A549 (cell line): ENCODE results near the gene CCNQ. TPM values are rescaled to one million over a fixed set of nuclear protein-coding genes. Genes with fewer than 3 reads are reported as not detected.

ENCODE experiments used
- ATAC-seq, 2 experiments: fragments of 200-7000 bp in 1 of 2; fragments of >200 bp in 1 of 2; cut with Nextera tagmentation in 1 of 2; cut with Tn5 transposase in 1 of 2; 3 replicates each; pipeline versions ENCODE4 v1.8.0 to v1.9.1; 2018 to 2020; ENCODE audit warnings: mild to moderate bottlenecking in 1 of 2, moderate library complexity in 1 of 2
- CTCF ChIA-PET: fragments of 300-600 bp; sonication (Branson Sonifier 250); formaldehyde crosslinking; extraction: SDS; loops from one replicate; lab custom pipeline; 2021; ENCODE audit warnings: antibody characterized with exemption, inconsistent platforms; lab: Yijun Ruan, JAX
- POLR2A ChIA-PET: fragments of 350-600 bp; formaldehyde crosslinking; extraction: SDS; loops from one replicate; lab custom pipeline; 2021; ENCODE audit warnings: antibody characterized with exemption, inconsistent platforms; lab: Yijun Ruan, JAX
- DNase-seq, 2 experiments: peaks; one replicate each; pipeline versions ENCODE4 v3.0.0 to v3.0.0-alpha.2; 2011 to 2016; ENCODE audit warnings: low read depth in 1 of 2, low spot score in 1 of 2
- FAIRE-seq: peaks from 2 replicates; lab custom pipeline; 2011; peaks lifted over from hg19 to GRCh38; lab: Jason Lieb, UNC
- H3K27ac ChIP-seq, 2 experiments: fragments of >200 bp; sonication (Bioruptor Twin); formaldehyde crosslinking; 3 replicates each; pipeline ENCODE4 v1.5.1; 2016 to 2017
- H3K4me1 ChIP-seq: fragments of >200 bp; sonication (Bioruptor Twin); formaldehyde crosslinking; 3 replicates; pipeline ENCODE4 v1.6.1; 2016
- H3K4me2 ChIP-seq: fragments of >200 bp; sonication (Bioruptor Twin); formaldehyde crosslinking; 3 replicates; pipeline ENCODE4 v1.6.1; 2016
- H3K4me3 ChIP-seq: fragments of >200 bp; sonication (Bioruptor Twin); formaldehyde crosslinking; 3 replicates; pipeline ENCODE4 v1.5.1; 2016
- H3K9me3 ChIP-seq: fragments of >200 bp; sonication (Bioruptor Twin); formaldehyde crosslinking; 3 replicates; pipeline ENCODE4 v1.6.1; 2016
- BHLHE40 ChIP-seq: IDR thresholded peaks from 2 replicates; pipeline ENCODE4 v1.6.1; 2012; ENCODE audit warnings: low read depth, low read length, inconsistent platforms
- CBX2 ChIP-seq: fragments of 200-600 bp; sonication (generic); IDR thresholded peaks from 2 replicates; pipeline ENCODE4 v1.6.1; 2016; ENCODE audit warnings: low read depth, mild to moderate bottlenecking, borderline replicate concordance
- CEBPB ChIP-seq, 2 experiments: fragments of >200 bp in 1 of 2; sonication (Bioruptor Twin) in 1 of 2; formaldehyde crosslinking in 1 of 2; IDR thresholded peaks; 2 replicates each; pipeline ENCODE4 v1.6.1; 2012 to 2016
- CTCF ChIP-seq: fragments of >200 bp; sonication (Bioruptor Twin); formaldehyde crosslinking; IDR thresholded peaks from 3 replicates; pipeline ENCODE4 v1.5.1; 2016
- E2F6 ChIP-seq: IDR thresholded peaks from 2 replicates; pipeline ENCODE4 v1.6.1; 2012; ENCODE audit warnings: low read depth, borderline replicate concordance
- HES2 ChIP-seq: fragments of >200 bp; sonication (Bioruptor Twin); formaldehyde crosslinking; IDR thresholded peaks from 2 replicates; pipeline ENCODE4 v1.6.1; 2016
- JUN ChIP-seq, 2 experiments: fragments of >200 bp; sonication (Bioruptor Twin); formaldehyde crosslinking; IDR thresholded peaks; 2 replicates in 1 of 2; 3 replicates in 1 of 2; pipeline ENCODE4 v1.6.1; 2016 to 2017
- REST ChIP-seq: fragments of 200-600 bp; sonication (generic); IDR thresholded peaks from 2 replicates; pipeline ENCODE4 v1.6.1; 2016; ENCODE audit warnings: antibody characterized with exemption, mild to moderate bottlenecking, moderate library complexity
- RFX5 ChIP-seq: fragments of 450-650 bp; IDR thresholded peaks from 2 replicates; pipeline ENCODE4 v1.7.1; 2014; ENCODE audit warnings: antibody characterized with exemption, mild to moderate bottlenecking, moderate library complexity
- USF2 ChIP-seq: fragments of 450-650 bp; IDR thresholded peaks from 2 replicates; pipeline ENCODE4 v1.6.1; 2014; ENCODE audit warnings: antibody characterized with exemption
- ZFP36 ChIP-seq: fragments of 450-650 bp; IDR thresholded peaks from 2 replicates; pipeline ENCODE4 v1.6.1; 2014; ENCODE audit warnings: borderline replicate concordance; ENCODE audit not compliant: partially characterized antibody
- ZSCAN20 ChIP-seq: fragments of 250-450 bp; sonication (Bioruptor Pico); IDR thresholded peaks from 2 replicates; pipeline ENCODE4 v1.8.0; 2022; ENCODE audit warnings: mild to moderate bottlenecking, moderate library complexity
- WGBS: methylation state at CpG from one replicate; pipeline ENCODE4 v1.1.6; 2017; ENCODE audit errors: missing lambda C conversion rate; 5-methylcytosine and 5-hydroxymethylcytosine counted together
- polyA plus RNA-seq, 4 experiments: library from polyadenylated mRNA; depleted of rRNA in 3 of 4; stranded (reverse); fragments of >200 nt; fragmentation: RNase III in 1 of 4; extraction: RNeasy Plus Mini Kit Qiagen cat#74134 plus additional on column Dnase treatment in 1 of 4; gene quantifications; 2 replicates in 3 of 4; 3 replicates in 1 of 4; pipeline ENCODE4 v1.2.3, GENCODE V29; 2011 to 2017

Gene CCNQ
- polyA plus RNA-seq, 2 of the 4 experiments (the other 2 are of a cell fraction) = 25.6 to 32.0 TPM

- no peak for TF ChIP-seq E2F6
- TF ChIP-seq CEBPB (IDR thresholded peaks at IDR 0.05) = no peak
- no peak for TF ChIP-seq CBX2
- TF ChIP-seq REST = no peak
These were observed 47.1 kb upstream of the CCNQ start (continued) for GRCh38 chrX:153645921-153646488.

- no peak overlapping the region for H3K27ac ChIP-seq
- WGBS = 77% methylated on average over 6 of the region's 6 CpGs
- peaks cover 31% of the 10 kb centered on the region; the same call in 2 of the 3 replicates for H3K4me1 ChIP-seq
- POLR2A ChIA-PET = no interaction called here
- H3K9me3 ChIP-seq = no peaks in the 10 kb centered on the region
- FAIRE-seq = no peak
- no peak overlapping the region for H3K4me3 ChIP-seq
- TF ChIP-seq BHLHE40 (no peak), ZFP36 (peak; percentile 12)
- TF ChIP-seq, all 56 proteins: peak for 1
- ATAC-seq (no peak), DNase-seq (no peak)
- H3K4me2 ChIP-seq = peak overlapping the region; percentile 96; the same call in 2 of the 3 replicates
- CTCF ChIA-PET = interaction anchor here (0.8 to 5.3 kb wide), 32 partner anchors 8 to 625 kb away, joined by 3 to 58 read pairs (median 4); partner anchors contain the start of gene CCNQ
These were observed 46.2 kb upstream of the CCNQ start for GRCh38 chrX:153645151-153645550.

GRCh38 chrX:153644356-153645125, 45.6 kb upstream of the CCNQ start:
- ATAC-seq (peak; percentile 52 to 75), FAIRE-seq (peak; percentile 36), DNase-seq (peak in 1 of 2 experiments; percentile 59)
- Histone ChIP-seq H3K4me2 (peak overlapping the region; percentile 96), H3K4me3 (peak overlapping the region; percentile 59), H3K27ac (peak overlapping the region; percentile 65 to 88), H3K9me3 (no peaks in the 10 kb centered on the region)
- 24% methylated on average over 9 of the region's 46 CpGs for WGBS
- TF ChIP-seq JUN (IDR thresholded peaks at IDR 0.05) (no peak), ZSCAN20 (no peak), CTCF (peak; percentile 14; the same call in 1 of the 3 replicates), RFX5 (no peak), HES2 (no peak), USF2 (no peak)
- TF ChIP-seq, all 56 proteins: peak for 1
- CTCF ChIA-PET = interaction anchor here (0.7 to 5.3 kb wide), 33 partner anchors 9 to 624 kb away, joined by 3 to 58 read pairs (median 4); partner anchors contain the start of gene CCNQ
- H3K4me1 ChIP-seq = peaks cover 31% of the 10 kb centered on the region; the same call in 2 of the 3 replicates
- POLR2A ChIA-PET = no interaction called here
